K562 (cell line): ENCODE results near the gene TEX261.

Experiments used
- MAX ChIP-seq: sonication (generic); formaldehyde crosslinking; IDR thresholded peaks from 2 replicates; pipeline ENCODE4 v1.9.0; 2022; ENCODE audit warnings: mild to moderate bottlenecking, missing genetic modification reagents
- MYC ChIP-seq, 2 experiments: fragments of 250-450 bp in 1 of 2; sonication (Bioruptor Pico) in 1 of 2; IDR thresholded peaks; 2 replicates each; pipeline versions ENCODE4 v1.5.1 to v1.6.1; 2012 to 2021; ENCODE audit warnings: low read depth in 2 of 2, borderline replicate concordance in 1 of 2, improper control_type of control experiment in 1 of 2, low read length in 1 of 2, mild to moderate bottlenecking in 1 of 2, moderate library complexity in 1 of 2

- no peak for TF ChIP-seq MYC (IDR thresholded peaks at IDR 0.05; ENCODE audit: low read depth, low read length)
- no peak for TF ChIP-seq MYC (CRISPR knock-in tag; IDR thresholded peaks at IDR 0.05; ENCODE audit: borderline replicate concordance, low read depth)
- TF ChIP-seq MAX (CRISPR knock-in tag): no peak
Measured at GRCh38 chr2:70981866-70982810, 12.5 kb downstream of the TEX261 start.
